ENCODE measurements around the gene ERVFRD-1. TPM values are rescaled to one million over a fixed set of nuclear protein-coding genes. Genes with fewer than 3 reads are reported as not detected.

Gene ERVFRD-1
- total RNA-seq, 6 donors from 2014 or later, result 0.46 to 1.3 (median 0.61) TPM; not detected in 2

- 78 to 87% methylated on average over 3 of the region's 3 CpGs for whole genome bisulfite sequencing, 2 donors
- H3K27ac ChIP-seq, result no peak overlapping the region
- no peak for DNase-seq
- H3K27me3 ChIP-seq, result no peaks in the 10 kb centered on the region
- peaks cover 0 to 5% (median 1%) of the 10 kb centered on the region in 4 donors for H3K4me1 ChIP-seq
- ATAC-seq (ENCODE audit: low FRiP score in 2 of 2), result no peak
- H3K4me3 ChIP-seq, result no peak overlapping the region
- H3K36me3 ChIP-seq, result peaks cover 0 to 13% (median 5%) of the 10 kb centered on the region in 4 donors
- no peaks in the 10 kb centered on the region for H3K9me3 ChIP-seq
- TF ChIP-seq POLR2A (IDR thresholded peaks at IDR 0.05), result no peak
- no peak for TF ChIP-seq CTCF (IDR thresholded peaks at IDR 0.05)
- TF ChIP-seq POLR2AphosphoS5 (IDR thresholded peaks at IDR 0.05), result no peak
- TF ChIP-seq EP300 (IDR thresholded peaks at IDR 0.05), result no peak
Measured at GRCh38 chr6:11139051-11139960, 27.8 kb upstream of the ERVFRD-1 start.

GRCh38 chr6:11136809-11137208 lies 25.3 kb upstream of the ERVFRD-1 start:
- no peak for TF ChIP-seq CTCF (IDR thresholded peaks at IDR 0.05)
- no peak for TF ChIP-seq POLR2AphosphoS5 (IDR thresholded peaks at IDR 0.05)
- no peak for TF ChIP-seq POLR2A (IDR thresholded peaks at IDR 0.05)
- ATAC-seq (ENCODE audit: low FRiP score in 2 of 2) (no peak), DNase-seq (no peak)
- Histone ChIP-seq H3K4me3 (no peak overlapping the region), H3K36me3 (peaks cover 0 to 13% (median 5%) of the 10 kb centered on the region in 4 donors), H3K27ac (no peak overlapping the region), H3K4me1 (no peaks in the 10 kb centered on the region), H3K9me3 (no peaks in the 10 kb centered on the region), H3K27me3 (no peaks in the 10 kb centered on the region)

- H3K4me3 ChIP-seq, result no peak overlapping the region
- H3K9me3 ChIP-seq, result no peaks in the 10 kb centered on the region
- DNase-seq (no peak), ATAC-seq (ENCODE audit: low FRiP score in 2 of 2) (no peak)
- no peaks in the 10 kb centered on the region for H3K27me3 ChIP-seq
- no peak overlapping the region for H3K27ac ChIP-seq
- WGBS, 2 donors, result 86 to 95% methylated on average over 5 of the region's 5 CpGs
- TF ChIP-seq CTCF (IDR thresholded peaks at IDR 0.05), result no peak
- TF ChIP-seq POLR2A (IDR thresholded peaks at IDR 0.05), result no peak
- no peak for TF ChIP-seq POLR2AphosphoS5 (IDR thresholded peaks at IDR 0.05)
- TF ChIP-seq EP300 (IDR thresholded peaks at IDR 0.05), result no peak
- H3K36me3 ChIP-seq, result peaks cover 0 to 13% (median 5%) of the 10 kb centered on the region in 4 donors
- no peaks in the 10 kb centered on the region for H3K4me1 ChIP-seq
Measured at GRCh38 chr6:11133281-11133680, 21.8 kb upstream of the ERVFRD-1 start.

- no peak overlapping the region for H3K27ac ChIP-seq
- H3K4me1 ChIP-seq, result no peaks in the 10 kb centered on the region
- ATAC-seq (ENCODE audit: low FRiP score in 2 of 2) (no peak), DNase-seq (no peak)
- H3K4me3 ChIP-seq, result no peak overlapping the region
- TF ChIP-seq CTCF (IDR thresholded peaks at IDR 0.05), result no peak
- no peak for TF ChIP-seq POLR2AphosphoS5 (IDR thresholded peaks at IDR 0.05)
- TF ChIP-seq EP300 (IDR thresholded peaks at IDR 0.05), result no peak
- TF ChIP-seq POLR2A (IDR thresholded peaks at IDR 0.05), result no peak
- H3K36me3 ChIP-seq, result peaks cover 0 to 13% (median 5%) of the 10 kb centered on the region in 4 donors
- no peaks in the 10 kb centered on the region for H3K27me3 ChIP-seq
- H3K9me3 ChIP-seq, result no peaks in the 10 kb centered on the region
- 95 to 97% methylated on average over 6 of the region's 6 CpGs for WGBS, 2 donors
Measured at GRCh38 chr6:11132194-11132888, 20.8 kb upstream of the ERVFRD-1 start.

Measured in upper lobe of left lung (tissue), 6 donors.